Measurements from ENCODE around the gene GUCA1A.

GRCh38 chr6:42128460-42129359 lies 44.5 kb upstream of the GUCA1A start:
- TF ChIP-seq GATA3 (IDR thresholded peaks at IDR 0.05; ENCODE audit: low read depth, low read length) (no peak), GATA2 (IDR thresholded peaks at IDR 0.05; ENCODE audit: low read depth, low read length) (no peak)
